Rectal smooth muscle tissue (tissue), 1 donor: ENCODE results near the gene PRPF6.
"Not testable (repeated sequence)": the region's sequence is repeated elsewhere in the genome, so short reads cannot be mapped to it uniquely, and the experiment has no call there.

Experiments
- H3K27ac ChIP-seq: one replicate; pipeline ENCODE4 v1.7.0; 2013; ENCODE audit warnings: low read depth, low read length, inconsistent platforms
- H3K27me3 ChIP-seq: one replicate; pipeline ENCODE4 v1.7.0; 2013; ENCODE audit warnings: low read length; ENCODE audit not compliant: control insufficient read depth, insufficient read depth
- H3K36me3 ChIP-seq: one replicate; pipeline ENCODE4 v1.7.0; 2013; ENCODE audit warnings: low read length; ENCODE audit not compliant: control insufficient read depth, insufficient read depth
- H3K4me1 ChIP-seq: one replicate; pipeline ENCODE4 v1.7.0; 2013; ENCODE audit warnings: low read length; ENCODE audit not compliant: control insufficient read depth, insufficient read depth
- H3K4me3 ChIP-seq: one replicate; pipeline ENCODE4 v1.7.0; 2013; ENCODE audit warnings: low read length
- H3K9ac ChIP-seq: one replicate; pipeline ENCODE4 v1.7.0; 2013; ENCODE audit warnings: low read length

Gene PRPF6

DNA sequence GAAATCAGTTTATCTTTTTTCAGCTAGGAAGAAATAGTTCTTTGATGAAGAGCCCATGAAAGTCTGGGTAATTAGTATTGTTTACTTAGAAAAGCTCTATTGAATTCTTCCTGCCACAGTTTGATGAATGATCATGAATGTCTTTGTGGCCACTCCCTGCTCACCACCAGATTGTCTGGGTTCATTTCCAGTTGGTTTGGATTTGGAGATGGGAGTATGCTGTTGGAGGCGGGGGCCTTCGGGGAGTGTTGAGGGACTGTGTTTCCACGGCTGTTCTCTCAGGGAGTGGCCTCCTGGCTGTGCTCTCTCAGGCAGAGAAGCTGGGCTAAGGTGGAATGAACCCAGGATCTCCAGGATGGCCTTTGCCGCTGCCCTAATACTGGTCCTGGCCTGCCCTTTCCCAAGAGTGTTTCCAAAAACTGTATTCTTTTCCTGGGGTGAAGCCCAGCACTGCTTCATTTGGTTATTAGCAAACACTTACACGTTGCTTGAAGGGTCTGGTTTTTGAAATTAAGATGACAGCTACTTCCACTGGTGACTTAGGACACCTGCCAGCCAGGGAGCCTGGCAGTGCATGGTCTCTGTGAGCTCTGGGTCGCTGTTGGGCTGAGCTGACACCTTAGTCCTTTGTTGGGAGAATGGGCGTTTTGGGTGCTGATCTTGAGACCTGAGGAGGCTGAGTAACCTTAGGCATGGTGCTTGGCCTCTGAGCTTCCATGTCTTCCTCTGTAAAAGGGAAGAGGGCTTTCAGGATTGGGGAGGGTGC, 23.2 kb downstream of the PRPF6 start:
- Histone ChIP-seq H3K36me3 (peaks cover 48% of the 10 kb centered on the region), H3K27ac (no peak overlapping the region)

DNA sequence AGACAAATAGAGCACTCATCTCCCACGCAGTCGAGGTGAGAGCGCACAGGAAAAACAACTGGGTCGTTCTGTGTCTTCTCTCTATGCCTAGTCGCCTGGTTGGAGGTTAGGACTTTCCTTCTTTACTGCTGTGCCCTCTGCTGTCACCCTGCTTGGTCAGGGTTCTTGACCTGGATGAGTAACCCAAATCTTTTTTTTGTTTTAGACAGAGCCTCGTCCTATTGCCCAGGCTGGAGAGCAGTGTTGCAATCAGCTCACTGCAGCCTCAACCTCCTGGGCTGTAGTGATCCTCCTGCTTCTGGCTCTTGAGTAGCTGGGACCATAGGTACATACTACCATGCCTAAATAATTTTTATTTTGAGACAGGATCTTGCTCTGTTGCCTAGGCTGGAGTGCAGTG, 24.5 kb downstream of the PRPF6 start:
- H3K4me3 ChIP-seq = no peak overlapping the region

More for the DNA sequence above, 23.2 kb downstream of the PRPF6 start:
- H3K4me3 ChIP-seq = no peak overlapping the region
- no peaks in the 10 kb centered on the region for H3K27me3 ChIP-seq
- H3K4me1 ChIP-seq = no peaks in the 10 kb centered on the region
- no peak overlapping the region for H3K9ac ChIP-seq

DNA sequence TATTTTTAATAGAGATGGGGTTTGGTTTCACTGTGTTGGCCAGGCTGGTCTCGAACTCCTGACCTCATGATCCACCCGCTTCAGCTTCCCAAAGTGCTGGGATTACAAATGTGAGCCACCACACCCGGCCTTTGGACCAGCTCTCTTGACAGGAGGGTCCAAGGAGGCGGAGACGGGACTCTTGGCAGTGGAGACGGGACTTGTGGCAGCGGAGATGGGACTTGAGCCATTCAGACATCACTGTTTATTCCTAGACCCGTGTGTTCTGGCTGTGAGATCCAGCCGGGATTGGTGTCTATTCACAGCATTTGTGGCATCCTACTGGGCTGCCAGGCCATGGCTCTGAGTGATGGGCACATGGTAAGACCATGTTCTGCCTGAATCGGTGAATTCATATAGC, 25.6 kb downstream of the PRPF6 start:
- no peaks in the 10 kb centered on the region for H3K27me3 ChIP-seq
- H3K27ac ChIP-seq = no peak overlapping the region
- H3K9ac ChIP-seq = no peak overlapping the region
- H3K4me3 ChIP-seq = no peak overlapping the region
- H3K4me1 ChIP-seq = no peaks in the 10 kb centered on the region
- H3K36me3 ChIP-seq = peaks cover 46% of the 10 kb centered on the region

More for the DNA sequence above, 24.5 kb downstream of the PRPF6 start:
- Histone ChIP-seq H3K9ac (no peak overlapping the region), H3K4me1 (no peaks in the 10 kb centered on the region), H3K36me3 (peaks cover 45% of the 10 kb centered on the region), H3K27ac (no peak overlapping the region), H3K27me3 (no peaks in the 10 kb centered on the region)

DNA sequence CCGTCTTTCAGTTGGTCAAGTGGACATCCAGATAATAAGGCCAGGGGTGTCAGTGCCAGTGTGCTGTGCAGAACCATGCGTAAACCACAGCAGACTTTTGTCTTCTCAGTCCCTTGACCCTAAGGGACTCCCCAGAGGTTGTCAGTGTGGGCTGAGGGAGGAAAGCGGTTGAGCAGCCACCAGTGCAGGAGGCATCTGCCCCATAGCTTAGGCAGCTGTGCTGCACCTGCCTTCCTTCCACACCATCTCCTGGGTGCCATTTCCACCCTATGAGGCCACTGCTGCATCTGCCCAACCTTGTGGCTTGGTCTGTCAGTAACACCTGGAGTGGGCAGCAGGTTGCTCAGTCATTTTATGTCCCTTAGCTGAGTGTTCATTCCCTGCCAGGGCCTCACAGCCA, 26.0 kb downstream of the PRPF6 start:
- no peaks in the 10 kb centered on the region for H3K27me3 ChIP-seq
- no peaks in the 10 kb centered on the region for H3K4me1 ChIP-seq
- H3K9ac ChIP-seq = no peak overlapping the region
- H3K36me3 ChIP-seq = peaks cover 46% of the 10 kb centered on the region
- no peak overlapping the region for H3K4me3 ChIP-seq
- no peak overlapping the region for H3K27ac ChIP-seq

DNA sequence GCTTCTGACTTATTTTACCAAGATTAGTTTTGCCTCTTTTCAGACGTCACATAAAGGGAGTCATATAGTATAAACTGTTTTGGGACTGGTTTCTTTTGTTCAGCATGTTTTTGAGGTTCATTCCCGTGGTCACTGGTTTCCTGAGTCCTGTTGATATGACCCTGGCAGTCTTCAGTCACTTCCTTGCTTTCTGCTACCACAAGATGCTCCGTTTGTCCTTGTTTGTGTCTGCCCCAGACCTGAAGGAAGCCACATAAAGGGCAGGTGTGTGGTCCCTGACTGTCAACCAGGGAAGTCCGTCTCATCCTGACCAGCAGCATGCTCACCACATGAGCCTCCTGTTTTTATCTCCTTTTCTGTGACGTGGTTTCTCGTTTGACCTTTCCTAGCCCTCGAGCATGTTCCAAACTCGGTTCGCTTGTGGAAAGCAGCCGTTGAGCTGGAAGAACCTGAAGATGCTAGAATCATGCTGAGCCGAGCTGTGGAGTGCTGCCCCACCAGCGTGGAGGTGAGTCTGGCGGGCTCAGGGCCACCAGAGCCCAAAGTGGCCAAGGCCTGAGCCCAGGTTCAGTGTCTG, 29.0 kb downstream of the PRPF6 start:
- Histone ChIP-seq H3K9ac (no peak overlapping the region), H3K36me3 (peaks cover 38% of the 10 kb centered on the region), H3K27me3 (no peaks in the 10 kb centered on the region), H3K4me1 (no peaks in the 10 kb centered on the region), H3K4me3 (no peak overlapping the region), H3K27ac (no peak overlapping the region)

DNA sequence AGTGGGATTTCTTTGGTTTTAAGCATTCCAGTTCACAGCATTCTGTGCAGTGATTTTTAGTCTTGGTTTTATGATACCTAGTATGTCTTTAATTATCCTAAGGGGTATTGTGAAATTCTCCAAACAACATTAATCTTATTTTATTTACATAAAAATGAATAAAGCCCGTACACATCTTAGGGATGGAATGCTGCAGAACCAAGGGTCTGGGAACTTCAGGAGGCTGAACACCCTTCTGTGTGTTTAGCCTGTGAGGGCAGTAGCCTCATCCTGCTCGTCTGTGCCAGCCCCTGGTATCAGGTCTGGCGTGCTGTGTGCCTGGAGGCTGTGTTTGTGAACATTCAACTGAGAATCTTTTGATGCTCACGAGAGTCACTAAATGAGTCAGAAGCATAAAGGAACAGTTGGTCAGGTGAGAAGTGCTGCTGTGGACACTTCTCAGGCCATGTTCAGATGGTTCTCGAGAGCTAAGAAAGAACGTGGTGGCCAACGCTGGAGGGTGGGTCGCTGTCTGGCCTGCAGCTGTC, 29.8 kb downstream of the PRPF6 start:
- Histone ChIP-seq H3K9ac (no peak overlapping the region), H3K27me3 (no peaks in the 10 kb centered on the region), H3K36me3 (peaks cover 36% of the 10 kb centered on the region), H3K27ac (no peak overlapping the region), H3K4me1 (no peaks in the 10 kb centered on the region), H3K4me3 (no peak overlapping the region)

DNA sequence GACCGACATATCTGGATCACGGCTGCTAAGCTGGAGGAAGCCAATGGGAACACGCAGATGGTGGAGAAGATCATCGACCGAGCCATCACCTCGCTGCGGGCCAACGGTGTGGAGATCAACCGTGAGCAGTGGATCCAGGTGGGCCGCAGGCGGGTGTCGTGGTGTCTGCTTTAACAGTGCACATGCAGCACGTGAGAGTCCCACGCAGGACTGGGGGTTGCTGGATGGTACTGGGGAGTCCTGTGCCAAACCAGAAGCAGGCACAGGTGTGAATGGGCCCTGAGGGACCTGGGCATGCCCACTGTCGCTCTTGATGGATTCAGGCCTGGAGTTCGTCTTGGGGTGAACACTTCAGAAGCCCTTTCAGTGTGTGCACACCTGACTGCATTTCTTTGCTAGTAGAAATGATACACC, 30.4 kb downstream of the PRPF6 start:
- Histone ChIP-seq H3K27me3 (no peaks in the 10 kb centered on the region), H3K27ac (no peak overlapping the region), H3K4me1 (no peaks in the 10 kb centered on the region), H3K4me3 (no peak overlapping the region), H3K9ac (no peak overlapping the region), H3K36me3 (peaks cover 33% of the 10 kb centered on the region)

DNA sequence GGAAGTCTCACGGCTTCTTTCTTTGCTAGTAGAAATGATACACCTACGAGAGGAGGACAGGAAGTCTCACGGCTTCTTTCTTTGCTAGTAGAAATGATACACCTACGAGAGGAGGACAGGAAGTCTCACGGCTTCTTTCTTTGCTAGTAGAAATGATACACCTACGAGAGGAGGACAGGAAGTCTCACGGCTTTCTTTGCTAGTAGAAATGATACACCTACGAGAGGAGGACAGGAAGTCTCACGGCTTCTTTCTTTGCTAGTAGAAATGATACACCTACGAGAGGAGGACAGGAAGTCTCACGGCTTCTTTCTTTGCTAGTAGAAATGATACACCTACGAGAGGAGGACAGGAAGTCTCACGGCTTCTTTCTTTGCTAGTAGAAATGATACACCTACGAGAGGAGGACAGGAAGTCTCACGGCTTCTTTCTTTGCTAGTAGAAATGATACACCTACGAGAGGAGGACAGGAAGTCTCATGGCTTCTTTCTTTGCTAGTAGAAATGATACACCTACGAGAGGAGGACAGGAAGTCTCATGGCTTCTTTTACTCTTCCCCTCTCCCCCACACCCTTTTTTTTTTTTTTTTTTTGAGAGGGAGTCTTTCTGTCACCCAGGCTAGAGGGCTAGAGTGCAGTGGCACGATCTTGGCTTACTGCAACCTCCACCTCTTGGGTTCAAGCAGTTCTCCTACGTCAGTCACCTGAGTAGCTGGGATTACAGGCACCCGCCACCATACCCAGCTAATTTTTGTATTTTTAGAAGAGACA, 31.6 kb downstream of the PRPF6 start:
- H3K27me3 ChIP-seq, H3K9ac ChIP-seq, H3K4me3 ChIP-seq, H3K27ac ChIP-seq, H3K4me1 ChIP-seq: not testable (repeated sequence)
- peaks cover 34% of the 10 kb centered on the region for H3K36me3 ChIP-seq

DNA sequence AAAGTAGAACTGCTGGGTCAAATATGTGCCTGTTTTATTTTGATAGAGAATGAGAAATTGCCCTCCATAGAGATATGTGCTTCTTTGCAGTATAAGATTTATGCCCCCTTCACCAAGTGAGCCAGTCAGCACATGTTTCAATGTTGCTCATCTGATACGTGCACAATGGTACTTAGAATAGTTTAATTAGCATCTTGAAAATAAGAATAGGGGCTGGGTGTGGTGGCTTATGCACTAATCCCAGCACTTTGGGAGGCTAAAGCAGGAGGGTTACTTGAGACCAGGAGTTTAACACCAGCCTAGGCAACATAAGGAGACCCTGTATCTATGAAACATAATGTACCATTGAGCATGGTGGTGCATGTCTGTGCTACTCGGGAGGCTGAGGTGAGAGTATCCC, 34.7 kb downstream of the PRPF6 start:
- no peak overlapping the region for H3K9ac ChIP-seq
- H3K36me3 ChIP-seq = peaks cover 40% of the 10 kb centered on the region
- no peak overlapping the region for H3K27ac ChIP-seq
- H3K4me3 ChIP-seq = no peak overlapping the region
- H3K27me3 ChIP-seq = no peaks in the 10 kb centered on the region
- H3K4me1 ChIP-seq = no peaks in the 10 kb centered on the region

DNA sequence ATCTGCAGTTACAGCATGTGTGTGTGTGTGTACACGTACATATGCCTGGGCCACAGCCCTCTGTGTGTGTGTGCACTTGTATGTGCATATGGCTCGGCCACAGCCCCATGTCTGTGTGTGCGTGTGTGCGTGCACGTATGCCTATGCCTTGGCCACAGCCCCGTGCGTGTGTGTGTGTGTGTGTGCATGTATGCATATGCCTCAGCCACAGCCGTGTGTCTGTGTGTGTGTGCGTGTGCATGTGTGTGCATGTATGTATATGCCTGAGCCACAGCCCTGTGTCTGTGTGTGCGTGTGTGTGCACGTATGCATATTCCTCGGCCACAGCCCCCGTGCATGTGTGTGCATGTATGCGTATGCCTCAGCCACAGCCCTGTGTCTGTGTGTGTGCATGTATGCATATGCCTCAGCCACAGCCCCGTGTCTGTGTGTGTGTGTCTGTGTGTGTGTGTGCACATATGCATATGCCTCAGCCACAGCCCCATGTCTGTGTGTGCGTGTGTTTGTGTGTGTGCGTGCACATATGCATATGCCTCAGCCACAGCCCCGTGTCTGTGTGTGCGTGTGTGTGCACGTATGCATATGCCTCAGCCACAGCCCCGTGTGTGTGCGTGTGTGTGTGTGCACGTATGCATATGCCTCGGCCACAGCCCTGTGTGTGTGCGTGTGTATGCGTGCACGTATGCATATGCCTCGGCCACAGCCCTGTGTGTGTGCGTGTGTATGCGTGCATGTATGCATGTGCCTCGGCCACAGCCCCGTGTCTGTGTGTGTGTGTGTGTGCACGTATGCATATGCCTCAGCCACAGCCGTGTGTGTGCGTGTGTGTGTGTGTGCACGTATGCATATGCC, 40.4 kb downstream of the PRPF6 start:
- H3K27me3 ChIP-seq = no peaks in the 10 kb centered on the region
- H3K9ac ChIP-seq = no peak overlapping the region
- no peaks in the 10 kb centered on the region for H3K4me1 ChIP-seq
- H3K4me3 ChIP-seq = no peak overlapping the region
- H3K27ac ChIP-seq = no peak overlapping the region
- peaks cover 57% of the 10 kb centered on the region for H3K36me3 ChIP-seq

DNA sequence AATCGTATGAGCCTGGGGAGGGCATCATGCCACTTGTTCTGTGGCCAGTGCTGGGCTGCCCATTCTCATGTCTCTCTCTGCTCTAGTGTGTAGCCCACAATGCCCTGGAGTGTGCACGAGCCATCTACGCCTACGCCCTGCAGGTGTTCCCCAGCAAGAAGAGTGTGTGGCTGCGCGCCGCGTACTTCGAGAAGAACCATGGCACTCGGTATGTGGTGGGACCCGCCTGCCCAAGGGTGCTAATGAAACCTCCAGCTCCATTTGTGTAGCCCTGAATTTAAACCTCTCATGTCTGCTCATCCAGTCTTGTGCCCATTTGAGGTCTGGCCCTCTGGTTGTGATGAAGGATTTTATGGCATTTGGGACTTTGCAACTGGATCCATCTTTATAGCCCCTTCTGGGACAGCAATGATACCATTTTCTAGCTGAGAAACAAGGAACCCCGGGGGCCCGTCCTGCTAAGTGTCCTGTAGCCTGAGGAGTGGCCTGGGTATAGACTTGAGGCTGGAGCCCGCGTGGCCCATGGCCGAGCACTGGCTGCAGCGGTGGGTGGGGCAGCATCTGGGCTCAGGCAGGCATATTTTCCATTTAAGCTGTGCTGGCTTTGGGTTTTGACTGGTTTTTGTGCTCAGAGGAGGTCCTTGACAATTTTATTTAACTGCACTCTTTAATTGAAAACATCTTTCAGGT, 41.9 kb downstream of the PRPF6 start:
- Histone ChIP-seq H3K4me3 (no peak overlapping the region), H3K9ac (no peak overlapping the region), H3K27me3 (no peaks in the 10 kb centered on the region), H3K27ac (no peak overlapping the region), H3K36me3 (peaks cover 62% of the 10 kb centered on the region), H3K4me1 (peaks cover 7% of the 10 kb centered on the region)
